NCI-H2107 treated with DMSO at 0.1 percent for 48 hours (cell line): Measurements from ENCODE around the gene SLC25A52.
A peak's percentile ranks its signal among the peaks of the same experiment; 100 is the strongest.
"Not testable (repeated sequence)": the region's sequence is repeated elsewhere in the genome, so short reads cannot be mapped to it uniquely, and the experiment has no call there.

ENCODE experiments used
- DNase-seq: peaks from one replicate; lab custom pipeline; 2025; ENCODE audit not compliant: unreplicated experiment; lab: John Stamatoyannopoulos, UW

SLC25A52 gene

GRCh38 chr18:31741097-31741735, 19.5 kb downstream of the SLC25A52 start:
- peak; percentile 0 for DNase-seq

- no peak for DNase-seq
Measured at GRCh38 chr18:31740180-31740579, 20.5 kb downstream of the SLC25A52 start.

DNA sequence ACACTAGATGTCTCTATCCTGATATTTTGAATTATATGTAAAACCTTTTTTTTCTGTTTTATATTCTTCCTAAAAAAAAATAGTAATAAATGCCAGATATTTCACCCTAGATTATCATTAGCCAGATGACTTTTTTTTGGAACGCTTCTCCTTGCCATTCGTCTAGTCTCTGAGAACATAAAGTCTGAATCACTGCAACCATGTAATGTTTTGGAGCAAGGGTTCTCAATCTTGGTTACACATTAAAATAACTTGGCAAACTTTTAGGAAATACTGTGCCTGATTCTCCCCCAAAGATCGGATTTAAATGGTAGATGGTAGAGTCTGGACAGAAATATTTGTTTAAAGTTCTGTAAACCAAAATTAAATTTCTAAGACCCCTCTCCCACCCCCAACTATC, 21.0 kb downstream of the SLC25A52 start:
- no peak for DNase-seq

- DNase-seq = no peak
Measured at GRCh38 chr18:31738460-31739407, 21.9 kb downstream of the SLC25A52 start.

DNA sequence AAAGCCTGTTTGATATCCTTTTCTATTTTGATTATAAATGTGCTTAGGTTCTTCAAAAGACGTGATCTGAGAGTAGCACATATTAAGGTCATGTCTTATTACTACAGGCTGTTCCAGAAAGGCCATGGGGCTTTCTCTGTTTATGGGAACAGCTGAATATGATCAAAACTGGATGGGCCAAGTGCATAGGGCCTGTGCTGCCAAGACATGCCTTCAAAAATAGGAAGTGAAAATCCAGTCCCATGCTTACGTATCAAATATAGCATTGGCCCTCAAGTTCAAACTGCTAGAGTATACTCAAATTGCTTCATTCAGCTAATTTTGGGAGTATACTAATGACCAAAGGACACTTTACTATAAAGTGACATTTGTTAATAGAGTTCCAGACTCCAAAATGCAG, 24.1 kb downstream of the SLC25A52 start:
- DNase-seq = no peak

GRCh38 chr18:31731628-31732027, 29.1 kb downstream of the SLC25A52 start:
- no peak for DNase-seq

DNA sequence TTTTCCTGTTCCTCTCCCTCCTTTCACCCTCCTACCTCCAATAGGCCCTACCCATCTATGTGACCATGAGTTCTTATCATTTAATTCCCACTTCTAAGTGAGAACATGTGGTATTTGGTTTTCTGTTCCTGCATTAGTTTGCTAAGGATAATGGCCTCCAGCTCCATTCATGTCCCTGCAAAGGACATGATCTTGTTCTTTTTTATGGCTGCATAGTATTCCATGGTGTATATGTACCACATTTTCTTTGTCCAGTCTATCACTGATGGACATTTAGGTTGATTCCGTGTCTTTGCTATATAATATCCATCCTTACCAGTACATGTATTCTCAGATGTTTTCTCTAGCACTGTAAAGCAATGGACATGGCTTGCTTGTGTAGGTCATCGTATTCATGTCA, 31.5 kb downstream of the SLC25A52 start:
- DNase-seq = not testable (repeated sequence)

DNA sequence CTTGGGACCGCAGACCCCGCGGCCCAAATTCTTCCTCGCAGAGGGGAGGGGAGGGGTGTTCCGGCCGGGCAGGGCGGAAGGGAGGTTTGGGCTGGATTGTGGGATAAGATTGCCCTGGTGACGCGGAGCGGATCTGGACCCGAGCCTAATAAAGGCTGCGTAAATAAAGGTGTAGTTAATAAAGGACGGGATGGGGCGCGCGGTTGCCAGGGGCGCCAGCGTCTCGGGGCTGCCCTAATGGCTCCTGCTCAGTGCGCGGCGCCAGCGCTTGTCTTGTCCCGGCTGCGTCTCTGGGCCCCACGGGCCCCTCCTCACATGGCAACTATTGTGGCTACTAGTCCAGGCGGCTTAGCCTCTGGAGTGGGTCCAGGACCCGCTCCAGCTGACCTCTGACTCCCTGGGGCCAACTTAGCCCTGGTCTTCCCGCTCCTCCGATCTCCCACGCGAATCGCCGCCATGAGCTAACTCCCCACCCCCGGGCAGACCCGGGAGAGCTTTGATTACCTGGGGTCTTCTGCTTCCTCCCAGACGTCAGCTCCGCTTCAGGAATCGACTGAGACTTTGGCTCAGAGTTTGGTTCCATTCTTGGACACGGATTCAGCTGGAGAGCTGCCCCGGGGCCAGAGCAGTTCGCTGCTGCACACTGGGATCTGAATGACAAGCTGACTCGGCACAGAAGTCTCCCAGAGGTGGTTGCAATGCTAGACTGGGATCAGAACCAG, 36.5 kb downstream of the SLC25A52 start:
- DNase-seq = no peak

GRCh38 chr18:31723639-31723989, 37.1 kb downstream of the SLC25A52 start:
- DNase-seq = no peak

GRCh38 chr18:31722369-31722957, 38.2 kb downstream of the SLC25A52 start:
- peak; percentile 30 for DNase-seq

DNA sequence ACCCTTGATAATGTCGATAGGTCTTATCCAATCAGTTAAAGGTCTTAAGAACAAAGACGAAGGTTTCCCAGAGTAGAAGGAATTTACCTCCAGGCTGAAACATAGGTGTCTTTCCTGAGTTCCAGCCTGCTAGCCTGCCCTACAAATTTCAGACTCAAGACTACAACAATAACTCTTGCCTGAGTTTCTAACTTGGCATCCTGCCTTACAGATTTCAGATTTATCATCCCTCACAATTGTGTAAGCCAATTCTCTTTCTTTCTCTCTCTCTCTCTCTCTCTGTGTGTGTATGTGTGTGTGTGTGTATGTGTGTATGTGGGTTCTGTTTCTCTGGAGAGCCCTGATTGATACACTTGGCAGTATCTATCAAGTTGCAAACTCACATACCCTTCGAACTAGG, 39.1 kb downstream of the SLC25A52 start:
- DNase-seq = no peak

- DNase-seq = no peak
Measured at GRCh38 chr18:31720867-31721266, 39.8 kb downstream of the SLC25A52 start.

DNA sequence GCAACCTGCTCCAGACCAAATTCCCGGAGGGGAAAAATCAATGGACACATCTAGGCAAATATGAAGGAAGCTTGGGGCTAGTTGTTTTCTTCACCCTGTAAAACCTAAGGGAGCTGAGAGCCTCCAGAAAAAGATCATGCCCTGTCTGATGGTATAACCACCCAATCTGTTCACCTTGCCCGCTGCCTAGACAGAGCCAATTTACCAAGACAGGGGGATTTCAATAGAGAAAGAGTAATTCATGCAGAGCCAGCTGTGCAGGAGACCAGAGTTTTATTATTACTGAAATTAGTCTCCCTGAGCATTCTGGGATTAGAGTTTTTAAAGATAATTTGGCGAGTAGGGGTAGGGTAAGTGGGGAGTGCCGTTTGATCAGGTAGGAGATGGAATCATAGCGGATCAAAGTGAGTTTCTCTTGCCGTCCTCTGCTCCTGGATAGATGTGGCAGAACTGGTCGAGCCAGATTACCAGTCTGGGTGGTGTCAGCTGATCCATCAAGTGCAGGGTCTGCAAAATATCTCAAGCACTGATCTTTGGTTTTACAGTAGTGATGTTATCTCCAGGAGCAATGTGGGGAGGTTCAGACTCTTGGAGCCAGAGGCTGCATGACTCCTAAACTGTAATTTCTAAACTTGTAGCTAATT, 41.2 kb downstream of the SLC25A52 start:
- no peak for DNase-seq

DNA sequence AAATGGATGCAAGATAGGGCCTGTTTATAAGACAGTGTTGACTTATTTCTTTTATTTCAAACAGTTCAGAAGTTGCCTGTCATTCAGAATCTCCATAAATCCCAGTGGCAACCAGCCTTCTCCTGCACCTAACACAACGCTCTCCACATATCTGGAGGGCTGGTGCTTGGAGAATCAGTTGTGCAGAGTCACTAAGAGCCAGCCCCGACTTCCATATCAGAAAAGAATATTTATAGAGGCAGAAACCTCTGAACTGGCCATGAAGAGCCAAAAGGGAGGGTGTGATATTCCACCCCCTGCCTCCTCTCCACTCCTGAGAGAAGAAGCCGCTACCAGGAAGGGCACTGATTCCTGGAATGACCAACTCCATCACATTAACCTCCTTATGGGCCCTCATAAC, 42.3 kb downstream of the SLC25A52 start:
- DNase-seq = no peak

- DNase-seq = no peak
Measured at GRCh38 chr18:31716362-31716761, 44.3 kb downstream of the SLC25A52 start.

- no peak for DNase-seq
Measured at GRCh38 chr18:31711365-31712172, 49.1 kb downstream of the SLC25A52 start.

- DNase-seq = no peak
Measured at GRCh38 chr18:31710826-31711225, 49.9 kb downstream of the SLC25A52 start.
